ENCODE measurements around the gene ZBTB16.

- TF ChIP-seq, protein P1, sequence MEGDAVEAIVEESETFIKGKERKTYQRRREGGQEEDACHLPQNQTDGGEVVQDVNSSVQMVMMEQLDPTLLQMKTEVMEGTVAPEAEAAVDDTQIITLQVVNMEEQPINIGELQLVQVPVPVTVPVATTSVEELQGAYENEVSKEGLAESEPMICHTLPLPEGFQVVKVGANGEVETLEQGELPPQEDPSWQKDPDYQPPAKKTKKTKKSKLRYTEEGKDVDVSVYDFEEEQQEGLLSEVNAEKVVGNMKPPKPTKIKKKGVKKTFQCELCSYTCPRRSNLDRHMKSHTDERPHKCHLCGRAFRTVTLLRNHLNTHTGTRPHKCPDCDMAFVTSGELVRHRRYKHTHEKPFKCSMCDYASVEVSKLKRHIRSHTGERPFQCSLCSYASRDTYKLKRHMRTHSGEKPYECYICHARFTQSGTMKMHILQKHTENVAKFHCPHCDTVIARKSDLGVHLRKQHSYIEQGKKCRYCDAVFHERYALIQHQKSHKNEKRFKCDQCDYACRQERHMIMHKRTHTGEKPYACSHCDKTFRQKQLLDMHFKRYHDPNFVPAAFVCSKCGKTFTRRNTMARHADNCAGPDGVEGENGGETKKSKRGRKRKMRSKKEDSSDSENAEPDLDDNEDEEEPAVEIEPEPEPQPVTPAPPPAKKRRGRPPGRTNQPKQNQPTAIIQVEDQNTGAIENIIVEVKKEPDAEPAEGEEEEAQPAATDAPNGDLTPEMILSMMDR (optimal IDR thresholded peaks at IDR 0.05 in 1 of 3, IDR thresholded peaks at IDR 0.05 in 1 of 3, conservative IDR thresholded peaks at IDR 0.05 in 1 of 3; ENCODE audit: extremely low read depth in 1 of 3, insufficient read depth in 2 of 3, low read length in 3 of 3): no peak
- no peak for TF ChIP-seq EZH2 (IDR thresholded peaks at IDR 0.05; ENCODE audit: low read length)
Observed at GRCh38 chr11:114061681-114062049, 2.2 kb downstream of the ZBTB16 start.
